ENCODE data around the gene KLHL18. TPM values are rescaled to one million over a fixed set of nuclear protein-coding genes. Genes with fewer than 3 reads are reported as not detected.

The KLHL18 gene
- polyA plus RNA-seq, 1 donor from 2014 or later = 37.0 TPM

GRCh38 chr3:47394881-47395280, 112.1 kb downstream of the KLHL18 start:
- no peak overlapping the region for H2AFZ ChIP-seq (ENCODE audit: low read depth, low read length)
- no peak overlapping the region for H3K27ac ChIP-seq (ENCODE audit: low read length)
- peaks cover 22% of the 10 kb centered on the region for H3K79me2 ChIP-seq (replicated peaks; ENCODE audit: insufficient read depth, low read length)
- TF ChIP-seq EP300 (conservative IDR thresholded peaks at IDR 0.05; ENCODE audit: poor library complexity, severe bottlenecking) (no peak), EZH2 (IDR thresholded peaks at IDR 0.05; ENCODE audit: borderline replicate concordance, insufficient read depth, low read length, poor library complexity, severe bottlenecking) (no peak), RAD21 (conservative IDR thresholded peaks at IDR 0.05) (no peak), POLR2AphosphoS5 (IDR thresholded peaks at IDR 0.05) (no peak), REST (IDR thresholded peaks at IDR 0.05; ENCODE audit: borderline replicate concordance) (no peak), MXI1 (conservative IDR thresholded peaks at IDR 0.05; ENCODE audit: poor library complexity, severe bottlenecking) (no peak), TAF1 (IDR thresholded peaks at IDR 0.05; ENCODE audit: low read depth) (no peak), CTCF (IDR thresholded peaks at IDR 0.05; ENCODE audit: poor library complexity, severe bottlenecking) (no peak), SMC3 (conservative IDR thresholded peaks at IDR 0.05; ENCODE audit: poor library complexity) (no peak)
- H3K9ac ChIP-seq (ENCODE audit: low read length) = no peak overlapping the region
- H3K4me2 ChIP-seq (ENCODE audit: low read length) = no peak overlapping the region
- H3K36me3 ChIP-seq (ENCODE audit: insufficient read depth, low read length) = no peaks in the 10 kb centered on the region
- H3F3A ChIP-seq (ENCODE audit: insufficient read depth, low read length, poor library complexity, severe bottlenecking) = no peaks in the 10 kb centered on the region
- H3K4me3 ChIP-seq (ENCODE audit: low read length) = no peak overlapping the region
- no peaks in the 10 kb centered on the region for H3K9me3 ChIP-seq (ENCODE audit: low read length)
- H3K9me2 ChIP-seq (ENCODE audit: insufficient read depth, low read length) = no peaks in the 10 kb centered on the region
- H4K20me1 ChIP-seq (ENCODE audit: insufficient read depth) = no peaks in the 10 kb centered on the region
- no peaks in the 10 kb centered on the region for H3K27me3 ChIP-seq (ENCODE audit: insufficient read depth, low read depth, low read length)

Small RNA genes lying within 50 kb of the gene (small RNA-seq; reads per million reads assigned to genes)
- gene SNORD13P3 = 0.07 to 2.1 (median 0.35) reads per million in 3 experiments

Other genes with a start within 250 kb of the KLHL18 start
- 18.0 and 18.4 TPM in 2 replicates for gene SETD2, start 118.8 kb upstream of the KLHL18 start, polyA plus RNA-seq
- 15.6 and 15.9 TPM in 2 replicates for gene KIF9, start 145 bp upstream of the KLHL18 start, polyA plus RNA-seq
- 5.4 and 36.2 TPM in 2 replicates for gene PTPN23, start 98.1 kb downstream of the KLHL18 start, polyA plus RNA-seq
- 57.6 and 58.0 TPM in 2 replicates for gene SCAP, start 193.0 kb downstream of the KLHL18 start, polyA plus RNA-seq
- 55.0 and 70.4 TPM in 2 replicates for gene ELP6, start 230.8 kb downstream of the KLHL18 start, polyA plus RNA-seq